Upper lobe of left lung (tissue), 4 donors: ENCODE measurements around the gene TMEM178A.

Source experiments
- CTCF ChIP-seq, 6 experiments: fragments of 450-650 bp in 4 of 6; fragments of 200-600 bp in 2 of 6; sonication (generic) in 2 of 6; IDR thresholded peaks; one replicate each; pipeline ENCODE4 v1.5.1; 2016 to 2019; ENCODE audit warnings: antibody characterized with exemption in 6 of 6
- POLR2A ChIP-seq, 4 donors: fragments of 450-650 bp; IDR thresholded peaks; one replicate each; pipeline ENCODE4 v1.5.1; 2016 to 2017; ENCODE audit warnings: antibody characterized with exemption in 4 of 4, mild to moderate bottlenecking in 2 of 4

- no peak for TF ChIP-seq CTCF (IDR thresholded peaks at IDR 0.05)
- TF ChIP-seq POLR2A (IDR thresholded peaks at IDR 0.05) = no peak
Observed at GRCh38 chr2:39701137-39701536, 35.4 kb downstream of the TMEM178A start.
